Measurements from ENCODE around the gene CYP11A1.

CYP11A1 gene

DNA sequence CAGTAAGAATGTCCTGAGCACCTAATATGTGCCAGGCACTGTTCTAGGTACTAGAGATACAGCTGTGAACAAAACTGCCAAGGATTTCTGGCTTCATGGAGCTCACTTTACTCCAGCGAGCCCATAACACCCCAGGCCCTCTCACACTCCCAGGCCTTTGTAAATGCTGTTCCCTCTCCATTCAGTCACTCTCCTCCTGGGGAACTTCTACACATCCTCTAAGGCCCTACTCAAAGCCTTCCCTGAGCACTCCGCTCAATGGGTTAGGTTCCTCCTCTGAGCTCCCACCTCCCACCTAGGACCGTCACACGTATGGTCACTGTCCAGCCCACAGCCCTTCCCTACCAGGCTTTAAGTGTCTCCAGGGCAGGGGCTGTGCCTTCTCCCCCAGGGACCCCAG lies 39.1 kb upstream of the CYP11A1 start:
- TF ChIP-seq ZNF274 (IDR thresholded peaks at IDR 0.05; ENCODE audit: low read depth, low read length): no peak
- no peak overlapping the region for H3K4me3 ChIP-seq (ENCODE audit: low read length)

DNA sequence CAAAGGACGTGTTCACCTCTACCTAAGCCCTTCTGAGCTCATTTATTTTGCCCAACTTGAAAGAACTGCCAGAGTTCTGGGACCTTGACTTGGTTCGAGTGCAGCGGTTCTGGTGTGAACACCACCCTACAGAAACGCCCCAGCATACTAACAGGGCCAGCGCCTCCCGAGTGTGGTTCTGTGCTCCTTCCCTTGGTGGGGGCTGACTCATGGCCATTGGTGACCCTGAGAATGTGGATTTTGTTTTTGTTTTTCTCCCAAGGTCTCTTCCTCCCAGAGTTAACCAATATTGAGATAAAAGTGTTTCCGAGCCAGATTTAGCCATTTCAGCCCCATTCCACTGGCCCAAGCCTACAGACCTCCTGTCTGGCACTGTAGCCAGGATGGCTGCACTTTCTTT lies 38.4 kb upstream of the CYP11A1 start:
- H3K4me3 ChIP-seq (ENCODE audit: low read length): no peak overlapping the region
- TF ChIP-seq ZNF274 (IDR thresholded peaks at IDR 0.05; ENCODE audit: low read depth, low read length): no peak

DNA sequence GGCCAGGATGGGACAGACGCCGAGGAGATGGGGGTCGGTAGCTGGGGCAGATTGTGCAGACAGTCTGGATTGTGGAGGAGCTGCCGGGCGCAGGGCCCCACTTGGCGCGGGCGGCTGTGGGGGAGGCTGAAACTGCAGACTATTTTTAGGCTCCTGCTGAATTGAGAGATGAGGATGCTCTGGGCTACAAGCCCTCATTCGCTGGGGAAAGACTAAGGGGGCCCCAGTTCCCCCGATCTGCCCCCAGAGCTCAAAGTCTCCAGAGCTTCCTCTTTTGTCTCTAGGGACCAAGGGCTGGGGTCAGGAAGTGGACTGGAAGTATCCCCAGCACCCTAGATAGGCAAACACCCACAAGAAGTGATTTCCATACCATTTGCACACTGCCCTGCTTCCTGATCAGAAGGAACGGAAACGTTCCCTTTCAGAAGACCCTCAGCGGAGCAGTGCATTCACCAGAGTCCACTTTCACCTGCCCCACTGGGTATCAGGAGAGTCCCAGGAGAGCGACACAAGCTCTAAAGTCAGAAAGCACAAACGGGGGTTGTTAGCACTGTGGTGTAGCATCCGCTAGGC lies 36.6 kb upstream of the CYP11A1 start:
- H3K4me3 ChIP-seq (ENCODE audit: low read length): peak overlapping the region; percentile 21; the same call in 1 of the 2 replicates
- TF ChIP-seq ZNF274 (IDR thresholded peaks at IDR 0.05; ENCODE audit: low read depth, low read length): no peak

DNA sequence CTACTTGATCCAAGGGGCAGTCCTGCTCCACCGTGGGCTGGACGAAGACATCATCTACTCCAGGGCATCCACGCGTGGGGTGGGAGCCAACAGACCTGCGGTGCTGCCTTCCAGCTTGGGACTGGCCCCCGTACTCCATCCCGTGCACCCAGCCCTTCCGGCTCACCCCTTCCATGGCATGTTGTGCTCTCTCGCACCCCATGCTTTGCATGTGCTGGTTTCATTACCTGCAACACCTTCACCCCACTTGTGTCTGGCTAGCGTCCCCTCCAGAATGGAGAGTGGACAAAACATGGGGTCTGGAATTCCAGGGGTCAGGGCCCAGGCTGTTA lies 36.1 kb upstream of the CYP11A1 start:
- H3K4me3 ChIP-seq (ENCODE audit: low read length): peak overlapping the region; percentile 21; the same call in 1 of the 2 replicates
- TF ChIP-seq ZNF274 (IDR thresholded peaks at IDR 0.05; ENCODE audit: low read depth, low read length): no peak

DNA sequence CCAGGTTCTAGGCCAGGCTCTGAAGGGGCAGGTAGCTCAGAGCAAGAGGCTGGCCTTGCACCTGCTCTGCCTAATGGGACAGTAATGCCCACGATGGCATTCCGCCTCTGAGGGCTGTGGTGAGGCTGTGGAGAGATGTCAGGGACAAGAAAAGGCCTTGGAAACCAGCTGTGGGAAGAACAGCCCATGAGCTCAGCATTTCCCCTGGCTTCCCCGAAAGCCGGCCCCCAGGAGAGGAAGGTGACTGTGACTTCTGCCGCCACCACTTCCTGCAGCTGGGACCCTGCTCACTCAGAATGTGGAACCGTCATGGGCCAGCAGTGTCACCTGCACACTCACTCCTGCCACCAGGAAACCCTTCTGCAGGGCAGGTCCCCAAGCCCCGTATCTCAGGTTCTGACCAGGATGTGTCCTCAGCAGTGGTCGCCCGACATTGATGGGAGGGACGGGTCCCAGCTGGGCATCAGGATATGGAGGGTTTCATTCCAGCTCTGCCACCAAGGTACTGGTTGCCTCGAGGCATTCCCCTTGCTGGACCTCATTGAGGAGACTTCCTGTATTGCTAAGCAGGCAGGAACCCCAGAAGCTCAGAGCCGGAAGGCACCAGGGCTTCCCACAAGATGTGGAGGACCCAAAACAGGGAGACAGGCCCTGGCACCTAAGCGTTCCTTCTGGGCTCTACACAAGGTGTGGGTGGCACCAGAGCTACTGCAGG lies 35.6 kb upstream of the CYP11A1 start:
- no peak for TF ChIP-seq ZNF274 (IDR thresholded peaks at IDR 0.05; ENCODE audit: low read depth, low read length)
- peak overlapping the region; percentile 21; the same call in 1 of the 2 replicates for H3K4me3 ChIP-seq (ENCODE audit: low read length)

DNA sequence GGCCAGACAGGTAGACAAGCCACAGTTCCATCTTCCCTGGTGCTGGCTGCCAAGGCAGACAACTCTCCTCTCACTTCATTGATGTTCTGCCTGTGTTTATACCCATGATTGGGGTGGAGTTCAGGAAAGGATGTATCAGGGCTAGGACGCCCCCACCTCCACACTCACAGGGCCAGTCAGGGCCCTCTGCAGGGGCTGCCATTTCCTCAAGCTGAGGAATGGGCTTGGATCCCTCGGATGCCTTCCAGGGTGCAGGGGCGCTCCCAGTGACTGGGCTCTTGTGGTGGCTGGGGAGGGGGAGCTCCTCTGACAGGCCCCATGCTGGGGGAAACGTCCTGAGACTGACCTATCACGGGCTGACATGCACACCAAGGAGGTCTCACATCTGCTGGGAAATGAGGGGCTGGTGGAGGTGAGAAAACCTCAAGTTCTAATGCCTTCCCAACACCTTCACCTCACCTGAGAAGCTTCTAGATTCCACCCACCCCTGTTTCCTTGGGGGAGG lies 34.9 kb upstream of the CYP11A1 start:
- no peak overlapping the region; the same call in 1 of the 2 replicates for H3K4me3 ChIP-seq (ENCODE audit: low read length)
- TF ChIP-seq ZNF274 (IDR thresholded peaks at IDR 0.05; ENCODE audit: low read depth, low read length): no peak

DNA sequence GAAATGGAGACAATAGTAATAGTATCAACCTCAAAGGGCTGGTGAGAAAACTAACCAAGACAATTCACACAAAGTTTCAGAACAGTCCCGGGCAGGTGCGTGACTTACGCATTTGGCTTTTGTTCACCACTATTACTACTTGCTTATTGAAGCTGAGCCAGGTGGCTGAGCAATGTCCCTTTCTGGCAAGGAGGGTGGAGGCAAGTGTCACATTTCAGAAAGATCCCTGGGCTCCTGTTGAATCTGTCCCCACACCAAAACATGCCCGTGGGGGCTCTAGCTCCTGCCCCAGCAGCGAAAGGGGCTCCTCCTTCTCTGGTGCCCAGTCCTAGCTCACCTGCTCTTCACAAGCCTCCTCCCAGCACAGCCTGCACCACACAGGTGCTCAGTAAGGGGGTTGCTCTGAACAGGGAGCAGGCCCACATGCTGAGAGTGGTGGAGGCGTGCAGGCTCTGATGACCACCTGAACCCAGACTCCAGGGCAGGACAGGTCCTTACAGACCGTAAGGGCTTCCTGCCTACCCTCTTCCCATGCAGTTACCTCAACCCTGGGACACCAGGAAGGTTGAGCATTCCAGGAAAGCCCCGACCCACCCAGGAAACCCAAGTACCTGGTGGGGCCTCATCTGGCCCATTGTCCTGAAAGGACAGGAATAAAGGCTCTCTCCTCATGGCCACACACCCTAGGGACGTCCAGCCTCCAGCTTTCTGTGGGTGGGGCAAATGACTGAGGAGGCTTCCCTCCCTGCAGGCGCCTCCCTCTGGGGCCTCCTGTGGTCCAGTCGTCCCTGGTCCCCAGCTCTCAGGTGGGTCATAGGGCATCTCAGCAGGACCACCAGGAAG lies 33.7 kb upstream of the CYP11A1 start:
- TF ChIP-seq ZNF274 (IDR thresholded peaks at IDR 0.05; ENCODE audit: low read depth, low read length): no peak
- H3K4me3 ChIP-seq (ENCODE audit: low read length): peak overlapping the region; percentile 1; the same call in 1 of the 2 replicates

DNA sequence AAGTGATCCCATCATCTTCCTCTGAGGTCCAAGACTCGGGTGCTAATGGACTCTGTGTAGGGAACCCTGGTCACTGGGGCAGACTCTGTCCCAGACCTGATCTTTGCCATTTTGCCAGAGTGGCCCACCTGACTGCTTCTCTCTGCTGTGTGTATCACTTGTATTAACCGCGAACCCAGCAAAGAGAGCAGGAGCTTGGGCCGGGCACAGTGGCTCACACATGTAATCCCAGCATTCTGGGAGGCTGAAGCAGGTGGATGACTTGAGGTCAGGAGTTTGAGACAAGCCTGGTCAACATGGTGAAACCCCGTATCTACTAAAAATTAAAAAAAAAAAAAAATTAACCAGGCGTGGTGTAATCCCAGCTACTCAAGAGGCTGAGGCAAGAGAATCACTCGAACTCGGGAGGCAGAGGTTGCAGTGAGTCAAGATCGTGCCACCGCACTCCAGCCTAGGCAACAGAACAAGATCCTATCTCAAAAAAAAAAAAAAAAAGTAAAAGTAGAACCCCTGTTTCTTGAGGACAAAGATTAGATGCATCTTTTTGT lies 32.9 kb upstream of the CYP11A1 start:
- peak overlapping the region; percentile 2; the same call in 1 of the 2 replicates for H3K4me3 ChIP-seq (ENCODE audit: low read length)
- no peak for TF ChIP-seq ZNF274 (IDR thresholded peaks at IDR 0.05; ENCODE audit: low read depth, low read length)

DNA sequence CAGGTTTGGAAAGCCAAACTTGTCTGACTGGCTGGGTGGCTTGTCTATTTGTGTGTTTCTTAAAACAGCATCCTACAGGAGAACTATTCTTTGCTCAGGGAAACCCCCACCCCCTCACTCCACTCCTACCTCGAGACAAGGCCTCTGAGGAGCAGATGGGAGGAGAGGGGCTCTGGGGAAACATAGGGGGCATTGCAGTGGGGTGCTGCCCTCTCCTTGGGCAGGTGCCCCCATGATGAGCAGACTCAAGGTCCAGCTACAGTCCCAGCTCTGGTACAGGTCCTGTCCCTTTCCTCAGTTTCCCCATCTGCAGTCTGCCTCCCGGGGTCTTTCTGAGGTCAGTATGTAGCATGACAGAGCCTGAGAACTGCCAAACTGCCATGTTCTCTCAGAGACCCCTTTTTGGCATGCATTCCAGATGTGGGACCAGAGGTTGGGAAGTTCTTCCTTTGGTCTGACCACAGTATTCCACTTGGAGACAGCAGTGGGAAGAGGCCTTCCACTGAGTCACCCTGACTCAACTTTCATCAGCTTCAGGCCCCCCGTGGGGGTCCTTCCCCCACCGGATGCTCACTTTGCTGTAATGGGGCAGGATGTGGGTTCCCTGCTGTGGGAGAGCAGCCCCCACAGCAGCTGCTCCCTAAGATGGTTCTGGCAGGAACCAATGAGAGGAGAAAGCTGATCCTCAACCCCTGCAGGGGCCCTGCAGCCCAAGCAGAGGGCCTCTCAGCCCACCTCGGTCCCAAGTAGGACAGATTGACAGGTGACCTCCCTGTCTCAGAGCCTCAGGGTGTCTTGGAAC lies 32.3 kb upstream of the CYP11A1 start:
- H3K4me3 ChIP-seq (ENCODE audit: low read length): peak overlapping the region; percentile 2; the same call in 1 of the 2 replicates
- TF ChIP-seq ZNF274 (IDR thresholded peaks at IDR 0.05; ENCODE audit: low read depth, low read length): no peak

DNA sequence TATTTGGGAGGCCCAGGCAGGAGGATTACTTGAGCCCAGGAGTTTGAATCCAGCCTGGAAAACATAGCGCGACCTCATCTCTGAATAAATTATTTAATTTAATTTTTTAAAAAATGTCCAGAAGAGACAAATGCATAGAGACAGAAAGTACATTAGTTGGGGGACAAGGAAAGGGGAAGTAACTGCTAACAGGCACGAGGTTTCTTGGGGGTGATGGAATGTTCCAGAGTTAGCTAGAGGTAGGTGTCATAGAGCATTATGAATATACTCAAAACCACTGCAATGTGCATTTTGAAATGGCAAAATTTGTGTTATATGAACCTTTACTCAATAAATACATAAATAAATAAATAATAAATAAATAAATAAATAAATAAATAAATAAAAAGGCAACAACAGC lies 31.7 kb upstream of the CYP11A1 start:
- H3K4me3 ChIP-seq (ENCODE audit: low read length): no peak overlapping the region
- TF ChIP-seq ZNF274 (IDR thresholded peaks at IDR 0.05; ENCODE audit: low read depth, low read length): no peak

DNA sequence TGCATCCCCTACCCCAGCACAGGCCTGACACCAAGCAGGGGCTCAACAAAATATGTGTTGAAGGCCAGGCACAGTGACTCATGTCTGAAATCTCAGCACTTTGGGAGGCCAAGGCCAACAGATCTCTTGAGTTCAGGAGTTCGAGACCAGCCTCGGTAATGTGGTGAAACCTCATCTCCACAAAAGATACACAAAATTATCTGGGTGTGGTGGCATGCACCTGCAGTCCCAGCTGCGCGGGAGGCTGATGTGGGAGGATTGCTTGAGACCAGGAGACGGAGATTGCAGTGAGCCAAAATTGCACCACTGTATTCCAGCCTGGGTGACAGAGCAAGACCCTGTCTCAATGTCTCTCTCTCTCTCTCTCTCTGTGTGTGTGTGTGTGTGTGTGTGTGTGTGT lies 30.7 kb upstream of the CYP11A1 start:
- no peak overlapping the region; the same call in 1 of the 2 replicates for H3K4me3 ChIP-seq (ENCODE audit: low read length)
- no peak for TF ChIP-seq ZNF274 (IDR thresholded peaks at IDR 0.05; ENCODE audit: low read depth, low read length)

DNA sequence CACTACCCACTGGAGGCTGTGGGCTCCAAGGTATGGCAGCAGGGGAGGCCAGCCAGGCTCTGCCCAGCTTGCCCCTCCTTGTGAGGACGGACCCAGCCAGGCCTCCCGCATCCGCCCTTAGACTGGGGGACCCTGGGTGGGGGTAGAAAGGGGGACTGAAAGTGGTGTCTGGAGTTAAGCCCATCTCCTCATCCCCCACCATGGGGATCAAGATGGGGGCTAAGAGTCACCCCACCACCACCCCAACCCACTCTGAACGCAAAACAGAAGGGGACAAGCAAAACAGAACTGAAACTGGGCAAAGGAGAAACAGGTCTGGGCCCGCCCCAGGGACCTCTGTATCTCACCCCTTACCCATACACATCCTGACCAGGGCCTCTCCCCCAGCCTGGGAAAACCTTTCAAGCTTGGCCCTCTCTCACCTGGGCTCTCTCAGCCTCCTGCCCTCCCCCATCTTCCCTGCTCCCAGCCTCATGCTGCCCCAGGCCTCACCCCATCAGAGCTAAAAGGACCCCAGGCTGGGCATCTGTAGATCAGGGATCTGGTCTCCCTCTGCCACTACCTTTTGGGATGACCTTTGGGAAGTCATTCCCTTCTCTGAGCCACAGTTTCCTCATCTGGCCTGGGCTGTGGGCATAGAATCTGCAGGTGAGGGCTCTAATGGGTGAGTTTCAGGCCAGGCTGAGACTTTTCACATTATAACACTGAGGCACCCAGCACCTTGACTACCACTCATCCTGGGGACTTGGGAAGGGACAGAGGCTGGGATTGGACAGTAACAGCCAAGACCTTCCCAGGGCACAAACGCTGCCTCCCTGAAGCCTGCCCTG lies 30.0 kb upstream of the CYP11A1 start:
- no peak overlapping the region; the same call in 1 of the 2 replicates for H3K4me3 ChIP-seq (ENCODE audit: low read length)
- TF ChIP-seq ZNF274 (IDR thresholded peaks at IDR 0.05; ENCODE audit: low read depth, low read length): no peak

Measured in GM08714 (cell line).